Gastroesophageal sphincter (tissue), 3 donors: ENCODE measurements around the gene NET1.

Source experiments
- POLR2A ChIP-seq, 2 donors: fragments of 450-650 bp; IDR thresholded peaks; one replicate each; pipeline ENCODE4 v1.6.1; 2017; ENCODE audit warnings: antibody characterized with exemption in 2 of 2, mild to moderate bottlenecking in 2 of 2, moderate library complexity in 1 of 2
- TF ChIP-seq, protein P1 (sequence below), 4 experiments: fragments of 200-600 bp in 2 of 4; fragments of 450-650 bp in 2 of 4; sonication (generic) in 1 of 4; IDR thresholded peaks; one replicate each; pipeline ENCODE4 v1.5.1; 2017 to 2019; ENCODE audit warnings: antibody characterized with exemption in 4 of 4, mild to moderate bottlenecking in 2 of 4, moderate library complexity in 2 of 4

GRCh38 chr10:5481121-5481520 lies 68.8 kb downstream of the NET1 start:
- TF ChIP-seq, protein P1, sequence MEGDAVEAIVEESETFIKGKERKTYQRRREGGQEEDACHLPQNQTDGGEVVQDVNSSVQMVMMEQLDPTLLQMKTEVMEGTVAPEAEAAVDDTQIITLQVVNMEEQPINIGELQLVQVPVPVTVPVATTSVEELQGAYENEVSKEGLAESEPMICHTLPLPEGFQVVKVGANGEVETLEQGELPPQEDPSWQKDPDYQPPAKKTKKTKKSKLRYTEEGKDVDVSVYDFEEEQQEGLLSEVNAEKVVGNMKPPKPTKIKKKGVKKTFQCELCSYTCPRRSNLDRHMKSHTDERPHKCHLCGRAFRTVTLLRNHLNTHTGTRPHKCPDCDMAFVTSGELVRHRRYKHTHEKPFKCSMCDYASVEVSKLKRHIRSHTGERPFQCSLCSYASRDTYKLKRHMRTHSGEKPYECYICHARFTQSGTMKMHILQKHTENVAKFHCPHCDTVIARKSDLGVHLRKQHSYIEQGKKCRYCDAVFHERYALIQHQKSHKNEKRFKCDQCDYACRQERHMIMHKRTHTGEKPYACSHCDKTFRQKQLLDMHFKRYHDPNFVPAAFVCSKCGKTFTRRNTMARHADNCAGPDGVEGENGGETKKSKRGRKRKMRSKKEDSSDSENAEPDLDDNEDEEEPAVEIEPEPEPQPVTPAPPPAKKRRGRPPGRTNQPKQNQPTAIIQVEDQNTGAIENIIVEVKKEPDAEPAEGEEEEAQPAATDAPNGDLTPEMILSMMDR (IDR thresholded peaks at IDR 0.05), result no peak
- TF ChIP-seq POLR2A (IDR thresholded peaks at IDR 0.05), result no peak
